Activated naive CD4-positive, alpha-beta T cell (primary cell): ENCODE measurements around the gene DLG4.

Experiments
- DNase-seq, 4 experiments: peaks; one replicate each; lab custom pipeline; 2025; lab: John Stamatoyannopoulos, UW

DLG4 gene

DNA sequence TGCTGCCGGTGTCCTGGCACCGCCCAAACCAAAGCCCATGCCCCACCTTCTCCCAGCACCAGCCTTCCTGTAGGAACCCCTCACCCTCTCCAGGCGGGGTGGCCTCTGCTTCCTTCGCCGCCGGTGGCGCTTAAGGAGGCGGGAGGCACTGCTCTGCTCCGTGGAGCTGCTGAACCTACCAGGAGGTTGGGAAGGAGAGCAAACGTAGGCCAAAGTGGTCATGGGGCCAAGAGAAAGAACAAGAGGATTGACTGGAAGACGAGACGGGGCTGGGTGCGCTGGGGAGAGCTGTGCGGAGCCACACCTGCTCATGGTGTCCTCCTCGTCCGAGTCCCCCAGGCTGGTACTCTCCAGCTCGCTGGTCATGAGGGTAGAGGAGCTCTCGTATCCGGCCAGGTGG, 9.9 kb upstream of the DLG4 start:
- DNase-seq, result no peak

DNA sequence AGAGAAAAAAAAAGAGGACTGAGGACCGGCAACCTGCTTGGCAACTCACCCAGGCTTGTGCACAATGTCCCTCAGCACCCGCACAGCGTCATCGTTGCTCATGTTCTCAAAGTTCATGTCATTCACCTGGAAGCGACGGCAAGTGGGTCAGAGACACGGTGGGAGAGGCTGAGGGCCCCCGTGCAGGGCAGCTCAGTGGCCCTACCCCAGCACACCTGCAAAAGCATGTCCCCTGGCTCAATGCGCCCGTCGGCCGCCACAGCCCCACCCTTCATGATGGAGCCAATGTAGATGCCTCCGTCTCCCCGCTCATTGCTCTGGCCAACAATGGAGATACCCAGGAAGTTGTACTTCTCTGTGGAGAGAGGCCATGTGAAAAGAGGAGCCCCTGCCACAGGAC, 9.3 kb upstream of the DLG4 start:
- no peak for DNase-seq

DNA sequence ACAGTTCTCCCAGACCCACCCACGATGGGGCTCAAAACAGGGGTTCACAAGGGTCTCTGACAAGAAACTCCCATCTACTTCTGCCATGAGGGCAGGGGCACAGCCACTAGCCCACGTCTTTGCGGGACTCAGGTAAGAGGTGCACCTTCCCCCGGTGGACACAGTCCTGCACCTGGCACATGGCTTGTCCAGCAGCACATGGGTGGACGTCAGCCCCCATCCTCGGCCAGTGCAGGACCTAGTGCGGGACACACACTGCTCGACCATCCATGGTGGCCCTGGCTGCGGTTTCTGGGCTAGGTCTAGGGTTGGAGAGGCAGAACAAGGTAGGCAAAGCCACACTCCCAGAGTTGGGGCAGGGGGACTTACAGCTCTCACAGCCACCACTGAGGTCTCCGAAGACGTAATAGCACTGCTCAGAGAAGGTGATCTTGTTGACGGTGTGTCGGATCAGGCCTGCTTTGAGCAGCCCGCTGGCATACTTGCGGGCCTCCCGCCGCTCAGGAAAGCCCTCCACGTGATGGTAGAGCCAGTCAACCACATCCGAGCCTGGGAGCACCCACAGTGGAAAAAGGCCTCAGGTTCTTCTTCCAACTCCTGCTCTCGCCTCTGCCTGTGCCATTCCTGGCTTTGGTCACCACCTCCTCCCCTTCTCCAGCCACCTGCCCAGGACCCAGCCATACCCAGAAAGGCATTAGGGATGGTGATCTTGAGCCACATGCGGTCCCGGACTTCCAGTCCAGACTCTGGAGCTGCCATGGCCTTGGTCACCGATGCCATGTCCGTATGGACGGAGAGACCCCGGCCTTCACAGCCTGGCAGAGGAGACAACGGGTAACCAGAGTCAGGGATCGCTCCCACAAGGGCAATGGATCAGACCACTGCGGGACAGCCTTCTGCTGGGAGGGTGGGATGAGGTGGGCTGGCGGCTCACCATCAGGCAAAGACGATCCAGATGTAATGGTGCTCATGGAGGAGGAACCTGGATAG, 7.4 kb upstream of the DLG4 start:
- DNase-seq, result no peak

DNA sequence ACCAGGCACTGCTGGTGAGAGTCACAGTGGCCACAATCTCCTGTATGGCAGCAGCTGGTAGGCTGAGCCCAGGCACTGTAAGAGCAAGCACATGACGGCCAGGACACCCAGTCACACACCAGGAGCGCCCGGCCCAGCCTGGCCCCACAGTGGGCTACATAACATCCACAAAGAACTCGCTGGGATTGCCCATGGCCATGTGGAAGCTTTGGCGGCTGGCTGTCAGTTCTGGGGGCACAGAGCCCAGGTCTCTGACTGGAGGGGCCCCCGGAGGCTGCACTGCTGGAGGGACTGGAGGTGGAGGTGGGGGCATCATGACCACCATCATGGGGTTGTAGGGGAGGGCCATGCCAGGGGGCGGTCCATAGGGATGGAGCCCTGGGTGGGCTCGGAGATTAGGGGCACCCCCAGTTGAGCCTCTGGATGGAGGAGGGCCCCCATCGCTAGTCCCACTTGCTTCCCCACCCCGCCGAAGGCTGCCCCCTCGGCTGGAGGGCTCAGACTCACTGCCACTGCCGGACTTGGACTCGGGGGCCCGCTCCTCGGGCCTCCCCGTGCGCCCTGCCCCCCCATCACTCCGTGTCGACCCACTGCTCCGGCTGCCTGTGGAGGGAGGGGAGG, 6.2 kb upstream of the DLG4 start:
- DNase-seq, result no peak

DNA sequence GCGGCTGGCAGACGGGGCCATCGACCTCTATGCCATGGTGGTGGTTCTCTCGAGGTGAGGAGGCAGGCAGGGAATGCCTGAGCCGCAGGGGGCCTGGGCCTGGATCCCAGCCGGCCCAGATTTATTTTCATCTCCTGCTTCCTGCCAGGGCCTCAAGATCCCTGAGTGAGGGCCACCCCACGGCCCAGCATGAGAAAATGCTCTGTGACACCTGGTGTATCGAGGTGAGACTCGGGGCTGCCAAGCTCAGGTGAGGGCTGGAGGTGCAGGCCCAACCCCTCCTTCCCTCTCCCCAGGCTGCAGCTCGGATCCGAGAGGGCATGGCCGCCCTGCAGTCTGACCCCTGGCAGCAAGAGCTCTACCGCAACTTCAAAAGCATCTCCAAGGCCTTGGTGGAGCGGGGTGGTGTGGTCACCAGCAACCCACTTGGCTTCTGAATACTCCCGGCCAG, 5.0 kb upstream of the DLG4 start:
- no peak for DNase-seq

DNA sequence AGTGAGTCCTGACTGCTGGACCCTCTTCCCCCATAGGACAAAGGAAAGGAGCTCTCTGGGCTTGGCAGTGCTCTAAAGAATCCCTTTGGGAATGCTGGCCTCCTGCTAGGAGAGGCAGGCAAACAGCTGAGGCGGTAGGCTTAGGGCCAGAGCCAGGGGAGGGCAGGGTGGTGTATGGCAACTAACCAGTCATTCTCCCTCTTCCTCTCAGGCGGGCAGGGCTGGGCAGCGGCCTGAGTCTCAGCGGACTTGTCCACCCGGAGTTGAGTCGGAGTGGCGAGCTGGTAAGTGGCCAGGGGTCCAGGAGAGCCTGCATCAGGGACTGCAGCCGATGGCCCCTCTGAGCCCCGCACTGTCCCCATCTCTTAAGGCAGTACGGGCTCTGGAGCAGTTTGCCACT, 4.5 kb upstream of the DLG4 start:
- DNase-seq, result no peak

DNA sequence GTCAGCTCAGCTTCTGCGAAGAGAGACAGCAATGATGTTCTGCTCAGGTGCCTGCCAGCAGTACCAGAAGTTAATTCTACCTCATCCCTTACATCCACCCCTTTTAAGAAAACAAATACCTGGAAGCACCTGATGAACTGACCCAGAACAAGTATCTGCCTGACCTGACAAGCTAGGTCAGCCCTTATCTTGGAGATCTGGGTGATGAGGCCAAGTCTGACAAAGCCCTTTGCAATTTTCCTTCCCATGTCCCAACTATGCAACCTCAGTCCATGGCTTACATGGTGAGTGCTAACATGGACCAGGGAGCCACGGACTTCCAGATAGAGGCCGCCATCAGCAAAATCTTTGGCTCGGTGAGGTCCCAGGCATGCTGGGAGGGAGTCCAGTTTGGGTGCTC, 3.7 kb upstream of the DLG4 start:
- DNase-seq, result no peak

DNA sequence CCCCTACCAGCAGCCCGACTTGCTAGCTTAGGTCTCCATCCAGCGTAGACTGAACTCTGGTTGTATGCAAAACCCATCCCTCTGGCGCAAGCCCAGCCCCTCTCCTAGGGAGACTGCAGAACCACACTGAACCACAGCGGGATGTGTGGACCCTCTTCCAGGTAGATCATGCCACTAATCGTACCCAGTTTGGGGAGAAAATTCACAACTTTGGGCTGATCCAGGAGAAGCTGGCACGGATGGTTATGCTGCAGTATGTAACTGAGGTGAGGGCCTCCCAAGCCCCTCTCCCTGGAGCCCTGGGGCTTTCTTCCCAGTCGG, 3.3 kb upstream of the DLG4 start:
- no peak for DNase-seq

DNA sequence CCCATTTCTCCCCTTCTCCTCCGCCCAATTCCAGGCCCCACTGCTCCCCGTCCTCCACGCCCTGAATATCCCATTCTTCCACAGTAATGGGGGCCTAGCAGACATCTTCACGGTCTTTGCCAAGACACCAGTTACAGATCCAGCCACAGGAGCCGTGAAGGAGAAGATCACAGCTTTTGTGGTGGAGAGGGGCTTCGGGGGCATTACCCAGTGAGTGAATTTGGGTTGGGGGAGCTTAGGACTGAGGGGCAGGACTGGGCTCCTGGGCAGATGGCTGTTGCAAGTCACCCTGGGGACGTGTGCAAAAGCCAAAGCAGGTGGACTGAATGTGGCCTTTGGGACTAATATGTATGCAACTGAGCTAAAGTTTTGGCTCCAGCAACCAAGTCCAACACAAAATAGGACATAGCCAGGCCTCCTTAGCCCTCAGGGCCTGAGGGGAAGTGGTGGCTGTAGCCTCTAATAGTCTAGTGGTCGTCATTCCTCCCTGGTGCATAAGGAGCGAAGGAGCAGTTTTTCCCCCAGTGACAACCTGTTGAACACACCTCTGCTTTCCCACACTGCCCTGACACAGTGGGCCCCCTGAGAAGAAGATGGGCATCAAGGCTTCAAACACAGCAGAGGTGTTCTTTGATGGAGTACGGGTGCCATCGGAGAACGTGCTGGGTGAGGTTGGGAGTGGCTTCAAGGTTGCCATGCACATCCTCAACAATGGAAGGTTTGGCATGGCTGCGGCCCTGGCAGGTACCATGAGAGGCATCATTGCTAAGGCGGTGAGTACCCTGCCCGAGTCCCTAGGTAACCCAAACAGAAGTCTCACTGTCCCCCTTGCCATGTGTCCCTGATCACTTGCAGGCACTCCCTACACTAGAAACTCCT, 2.7 kb upstream of the DLG4 start:
- no peak for DNase-seq

DNA sequence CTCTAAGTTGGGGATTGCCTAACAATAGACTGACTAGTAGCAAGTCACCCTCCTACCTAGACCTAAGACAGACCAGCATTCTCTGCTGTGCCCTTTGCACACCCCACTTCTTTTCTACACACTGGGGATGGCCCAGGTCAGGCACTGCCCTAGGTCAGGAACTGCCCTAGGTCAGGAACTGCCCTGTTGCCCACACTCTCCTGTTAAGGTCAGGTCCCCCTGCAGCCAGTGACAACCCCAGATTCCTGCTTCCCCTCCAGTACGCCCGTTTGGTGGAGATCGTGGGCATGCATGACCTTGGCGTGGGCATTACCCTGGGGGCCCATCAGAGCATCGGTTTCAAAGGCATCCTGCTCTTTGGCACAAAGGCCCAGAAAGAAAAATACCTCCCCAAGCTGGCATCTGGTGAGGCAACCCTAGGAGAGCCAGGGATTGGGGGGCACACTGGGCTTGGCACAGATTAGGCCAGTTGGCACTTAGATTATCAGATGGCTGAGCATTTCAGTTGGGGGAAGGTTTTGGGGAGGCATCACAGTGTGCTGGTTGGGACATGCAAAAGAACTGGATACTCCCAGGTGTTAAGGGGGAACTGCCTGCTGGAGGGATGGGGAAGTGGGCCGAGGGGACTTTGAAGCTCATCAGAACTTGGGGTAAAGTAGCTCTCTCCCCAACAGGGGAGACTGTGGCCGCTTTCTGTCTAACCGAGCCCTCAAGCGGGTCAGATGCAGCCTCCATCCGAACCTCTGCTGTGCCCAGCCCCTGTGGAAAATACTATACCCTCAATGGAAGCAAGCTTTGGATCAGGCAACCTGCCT, 1.8 kb upstream of the DLG4 start:
- DNase-seq, result no peak

DNA sequence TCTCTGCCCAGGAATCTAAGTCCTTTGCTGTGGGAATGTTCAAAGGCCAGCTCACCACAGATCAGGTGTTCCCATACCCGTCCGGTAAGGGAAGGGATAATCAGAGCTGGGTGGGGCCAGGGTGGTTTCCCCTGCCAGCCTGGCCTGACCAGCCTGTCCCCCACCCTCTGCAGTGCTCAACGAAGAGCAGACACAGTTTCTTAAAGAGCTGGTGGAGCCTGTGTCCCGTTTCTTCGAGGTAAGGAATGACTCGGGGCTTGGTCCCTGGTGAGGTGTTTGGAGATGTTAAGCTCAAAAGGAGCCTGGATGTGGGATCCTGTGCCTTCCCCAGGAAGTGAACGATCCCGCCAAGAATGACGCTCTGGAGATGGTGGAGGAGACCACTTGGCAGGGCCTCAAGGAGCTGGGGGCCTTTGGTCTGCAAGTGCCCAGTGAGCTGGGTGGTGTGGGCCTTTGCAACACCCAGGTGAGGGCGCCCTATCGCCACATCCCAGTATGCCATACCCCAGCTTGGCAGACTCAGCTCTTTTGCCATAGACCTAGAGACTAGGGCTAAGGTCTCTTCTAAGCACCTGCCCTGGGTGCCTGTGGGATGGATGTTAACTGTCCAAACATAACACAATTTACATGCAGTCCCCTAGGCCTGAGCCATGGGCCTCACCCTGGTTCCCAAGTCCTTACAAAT, 1.1 kb upstream of the DLG4 start:
- peak in 2 of 4 experiments; percentile 30 to 49 for DNase-seq

DNA sequence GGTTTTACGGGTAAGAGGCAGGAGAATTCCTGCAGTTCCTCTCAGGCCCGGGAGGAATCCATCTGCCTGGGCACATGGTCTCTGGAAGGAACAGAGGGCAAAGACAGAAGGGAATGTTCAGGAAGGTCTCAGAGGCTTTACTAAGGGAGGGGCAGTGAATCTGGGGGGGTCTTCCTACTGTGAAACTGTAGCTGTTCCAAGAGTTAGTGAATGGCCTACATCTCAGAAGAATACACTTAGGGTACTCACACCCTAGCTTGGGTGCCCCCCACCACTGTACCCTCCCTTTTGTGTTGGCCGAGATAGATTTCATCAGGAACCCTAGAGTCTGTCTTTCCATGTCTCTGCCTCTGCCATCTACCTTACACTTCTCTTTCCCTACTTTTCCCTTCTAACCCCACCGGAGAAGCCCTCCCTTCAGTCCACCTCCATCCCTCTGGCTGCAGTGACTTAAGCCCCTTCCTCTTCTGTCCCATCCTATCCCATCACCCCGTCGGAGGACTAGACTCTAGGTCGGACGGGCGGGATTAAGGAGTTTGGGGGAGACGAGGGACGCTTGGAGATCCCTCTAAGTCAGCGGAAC, 316 bp downstream of the DLG4 start:
- DNase-seq, result no peak

DNA sequence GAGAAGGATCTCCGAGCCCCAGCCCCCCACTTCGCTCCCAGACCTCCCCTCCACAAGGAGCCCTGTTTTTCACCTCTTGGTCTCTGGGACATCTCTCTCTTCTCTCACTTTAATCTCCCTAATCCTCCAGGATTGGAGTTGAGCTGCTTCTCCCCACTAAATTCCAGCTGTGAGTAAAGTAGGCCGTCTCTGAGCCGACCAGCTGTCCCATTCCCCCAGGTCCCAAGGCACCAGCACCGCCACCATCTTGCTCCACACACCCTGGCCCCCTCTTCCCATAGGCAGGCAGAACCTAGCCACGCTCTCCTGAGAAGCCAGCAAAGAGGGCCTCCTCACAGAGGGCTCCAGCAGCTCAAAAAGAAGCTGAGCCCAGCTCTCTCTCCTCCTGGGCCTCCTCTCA, 878 bp downstream of the DLG4 start:
- no peak for DNase-seq

DNA sequence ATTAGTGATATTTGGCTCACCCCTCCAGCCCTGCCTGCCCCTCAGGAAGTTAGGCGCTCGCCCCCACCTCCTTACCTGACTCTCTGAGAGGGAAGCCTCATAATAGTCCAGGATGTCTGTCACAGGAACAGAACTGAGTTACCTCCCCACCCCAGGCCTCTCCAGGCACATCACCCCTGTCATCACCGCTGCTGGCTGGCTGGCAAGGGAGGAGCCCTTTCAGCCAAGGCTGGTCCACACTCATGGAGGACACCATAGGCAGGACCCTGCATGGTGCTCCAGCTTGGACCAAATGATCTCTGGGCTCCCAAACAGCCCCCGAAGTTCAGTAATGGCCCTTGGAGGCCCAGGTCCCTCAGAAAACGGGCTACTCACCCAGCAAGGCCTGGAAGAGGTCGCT, 1.5 kb downstream of the DLG4 start:
- DNase-seq, result no peak

DNA sequence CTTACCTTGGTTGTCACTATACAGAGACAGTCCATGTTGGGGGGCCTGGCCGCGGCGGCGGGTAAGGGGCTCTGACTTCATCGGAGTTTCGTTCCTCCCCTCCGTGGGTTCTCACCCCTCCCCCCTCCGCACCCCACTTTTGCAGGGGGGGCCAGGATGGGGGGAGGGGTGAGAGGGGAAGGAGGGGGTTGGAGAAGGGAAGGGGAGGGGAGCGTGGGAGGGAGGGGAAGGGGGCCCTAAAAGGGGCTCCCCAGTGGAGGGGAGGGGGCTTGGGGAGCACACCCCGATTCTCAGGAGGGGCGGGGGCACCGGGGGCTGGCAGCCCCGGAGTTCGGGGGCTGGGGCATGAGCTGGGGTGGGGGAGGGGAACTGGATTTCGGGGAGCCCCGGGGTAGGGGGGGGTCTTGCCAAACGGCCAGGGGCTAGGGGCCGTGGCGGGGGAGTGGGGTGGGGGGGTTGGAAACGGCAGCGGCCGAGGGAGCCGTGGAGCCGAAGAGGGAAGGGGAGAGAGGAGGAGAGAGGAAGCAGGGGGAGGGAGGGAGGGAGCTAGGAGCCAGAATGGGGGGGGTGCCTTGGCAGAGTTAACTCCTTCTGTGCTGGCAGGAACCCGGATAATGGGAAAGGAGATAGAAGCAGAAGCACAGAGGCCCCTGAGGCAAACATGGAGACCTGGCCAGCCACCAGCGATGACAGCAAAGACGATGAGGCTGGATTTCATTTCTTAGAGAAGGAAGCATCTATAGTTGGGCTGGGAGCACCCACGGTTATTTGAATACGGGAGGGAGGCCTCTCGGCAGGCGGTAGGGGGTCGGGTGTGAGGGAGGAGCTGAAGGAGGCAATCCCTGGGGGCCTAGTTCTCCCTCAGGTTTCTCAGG, 2.3 kb downstream of the DLG4 start:
- DNase-seq, result no peak

DNA sequence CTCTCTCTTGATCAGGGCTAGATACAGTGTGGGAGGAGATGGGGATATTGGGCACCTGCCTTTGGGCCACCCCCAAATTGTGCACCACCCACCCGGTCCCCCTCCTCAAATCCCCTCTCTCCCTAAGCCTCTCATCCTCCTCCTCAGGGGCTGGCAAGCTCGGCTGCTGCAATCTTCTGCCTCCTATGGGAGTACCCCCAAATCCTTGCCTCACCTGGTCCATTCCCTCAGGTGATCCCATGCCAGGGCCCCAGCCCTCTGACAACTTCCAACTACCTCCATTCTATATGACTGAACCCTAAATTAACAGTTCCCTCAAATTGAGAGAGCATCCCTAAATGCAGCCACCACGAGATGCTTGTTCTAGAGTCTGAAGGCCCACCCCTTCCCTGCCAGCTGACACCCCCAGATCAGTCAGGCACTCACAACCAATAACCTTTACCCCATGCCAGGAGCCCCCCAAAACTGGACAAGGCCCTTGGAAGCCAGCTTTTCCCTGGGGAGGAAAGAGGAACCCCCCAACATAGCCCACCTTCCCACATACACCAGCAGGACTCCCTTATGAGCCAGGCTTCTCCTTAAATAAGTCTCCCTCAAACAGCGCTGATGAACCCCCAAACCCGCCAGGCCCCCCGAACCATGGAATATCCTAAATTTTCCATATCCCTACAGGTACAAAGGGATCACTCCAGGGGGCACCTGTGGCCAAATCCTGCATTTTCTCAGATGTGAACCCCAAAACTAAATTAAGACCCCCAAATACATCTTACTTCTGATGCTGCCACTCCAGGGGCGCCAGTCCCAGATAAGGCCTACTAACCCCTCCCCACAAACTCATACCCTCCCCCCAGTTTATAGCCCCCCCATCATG, 3.2 kb downstream of the DLG4 start:
- no peak for DNase-seq

DNA sequence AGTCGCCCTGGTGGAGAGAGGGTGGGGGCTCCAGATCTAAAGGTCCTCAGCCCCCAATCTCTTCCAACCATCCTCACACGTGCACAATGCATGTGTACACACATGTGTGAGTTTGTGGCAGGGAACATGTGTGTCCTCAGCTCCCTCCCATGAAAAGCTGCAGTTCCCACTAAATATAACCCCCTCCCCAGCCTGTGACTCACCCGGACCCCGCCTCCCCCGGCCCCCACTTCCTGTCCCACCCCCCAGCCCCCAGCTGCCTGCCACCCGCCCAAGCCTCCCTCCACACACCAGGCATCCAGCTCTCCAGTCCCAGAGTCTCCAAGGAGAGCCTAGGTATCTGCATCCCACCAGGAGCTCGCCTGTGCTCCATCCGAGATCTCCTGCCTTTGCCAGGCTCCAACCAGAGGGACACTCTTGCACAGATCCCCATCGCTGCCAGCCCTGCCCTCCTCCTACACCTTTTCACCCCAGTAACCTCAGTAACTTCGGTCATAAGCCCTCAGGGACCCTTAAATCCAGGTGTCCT, 3.9 kb downstream of the DLG4 start:
- DNase-seq, result peak in 1 of 4 experiments; percentile 15

DNA sequence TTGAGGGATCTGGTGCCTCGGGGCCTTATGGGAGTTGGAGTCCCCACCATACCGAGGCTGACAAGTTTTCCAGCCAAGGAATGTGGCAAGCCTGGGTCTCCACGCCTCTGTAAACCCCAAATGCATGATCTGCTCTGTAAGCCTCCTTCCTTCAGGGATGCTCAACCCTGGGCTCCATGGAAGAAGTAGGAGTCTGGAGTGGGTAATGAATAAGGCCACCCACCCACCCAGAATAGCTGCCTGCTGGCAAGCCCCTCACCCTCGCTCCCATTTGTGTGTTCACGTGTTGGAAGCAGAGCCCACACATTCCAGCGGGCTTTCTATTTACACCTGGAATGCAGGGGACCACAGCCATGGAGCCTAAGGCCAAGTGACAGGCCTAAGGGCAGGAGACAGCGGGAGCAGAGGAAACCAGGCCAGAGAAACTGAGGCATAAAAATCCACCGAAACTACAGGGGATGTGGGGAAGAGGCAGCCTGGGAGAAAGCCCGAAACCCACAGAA, 4.4 kb downstream of the DLG4 start:
- DNase-seq, result no peak
